Small intestine (tissue), 7 donors: Measurements from ENCODE around the gene DEPDC5. TPM values are rescaled to one million over a fixed set of nuclear protein-coding genes. Genes with fewer than 3 reads are reported as not detected.

Source experiments
- DNase-seq, 2 donors: peaks; one replicate each; pipeline versions ENCODE4 v3.0.0 to v3.0.0-alpha.2; 2013
- FAIRE-seq: peaks from 2 replicates; lab custom pipeline; 2012; peaks lifted over from hg19 to GRCh38; lab: Jason Lieb, UNC
- H3K27ac ChIP-seq, 3 donors: one replicate each; pipeline ENCODE4 v1.5.1; 2013; ENCODE audit warnings: low read length in 2 of 3, mild to moderate bottlenecking in 2 of 3, control low read depth in 1 of 3, inconsistent platforms in 1 of 3, low read depth in 1 of 3, moderate library complexity in 1 of 3
- H3K27me3 ChIP-seq, 3 donors: one replicate each; pipeline ENCODE4 v1.6.1; 2013; ENCODE audit warnings: low read length in 3 of 3, inconsistent platforms in 1 of 3; ENCODE audit not compliant: control insufficient read depth in 3 of 3, insufficient read depth in 3 of 3
- H3K36me3 ChIP-seq, 3 donors: one replicate each; pipeline ENCODE4 v1.6.1; 2013; ENCODE audit warnings: low read length in 3 of 3, inconsistent platforms in 1 of 3, low read depth in 1 of 3, mild to moderate bottlenecking in 1 of 3, moderate library complexity in 1 of 3; ENCODE audit not compliant: control insufficient read depth in 3 of 3, insufficient read depth in 2 of 3
- H3K4me1 ChIP-seq, 3 donors: one replicate each; pipeline ENCODE4 v1.6.1; 2013; ENCODE audit warnings: low read length in 2 of 3, inconsistent platforms in 1 of 3, low read depth in 1 of 3, mild to moderate bottlenecking in 1 of 3, moderate library complexity in 1 of 3; ENCODE audit not compliant: control insufficient read depth in 3 of 3, insufficient read depth in 2 of 3
- H3K4me3 ChIP-seq, 3 donors: one replicate each; pipeline ENCODE4 v1.5.1; 2013; ENCODE audit warnings: low read length in 3 of 3, control low read depth in 1 of 3, inconsistent platforms in 1 of 3, low read depth in 1 of 3, mild to moderate bottlenecking in 1 of 3, moderate library complexity in 1 of 3
- H3K9me3 ChIP-seq, 2 donors: one replicate each; pipeline ENCODE4 v1.6.1; 2013; ENCODE audit warnings: low read depth in 1 of 2, low read length in 1 of 2; ENCODE audit not compliant: control insufficient read depth in 2 of 2, insufficient read depth in 1 of 2
- WGBS, 3 donors: extraction: QIAGEN DNeasy Blood & Tissue Kit; methylation state at CpG; one replicate each; pipeline ENCODE4 v1.1.7; 2013; 5-methylcytosine and 5-hydroxymethylcytosine counted together
- polyA plus RNA-seq, 4 donors: library from polyadenylated mRNA; stranded (reverse) in 3 of 4; unstranded in 1 of 4; fragments of 200-250 nt in 3 of 4; fragments of 120-200 nt in 1 of 4; gene quantifications; one replicate each; pipeline versions ENCODE4 v1.2.1 to v1.2.3, GENCODE V29; 2013
- donor health status: healthy with polysubstance abuse.
- donor health status: control.
- donor health status: control.
- donor health status: Bipolar disorder and iron deficiency.
- donor health status: healthy.

DEPDC5 gene
- polyA plus RNA-seq, 4 donors: 11.1 to 15.2 (median 13.2) TPM

- DNase-seq (no peak), FAIRE-seq (no peak)
- WGBS, 3 donors: 84 to 93% (median 90%) methylated on average over 3 of the region's 3 CpGs
- no peaks in the 10 kb centered on the region for H3K9me3 ChIP-seq
- H3K27me3 ChIP-seq: no peaks in the 10 kb centered on the region
- H3K27ac ChIP-seq: no peak overlapping the region
- H3K4me1 ChIP-seq: peaks cover 0 to 11% (median 0%) of the 10 kb centered on the region in 3 donors
- peaks cover 3 to 43% (median 9%) of the 10 kb centered on the region in 3 donors for H3K36me3 ChIP-seq
- H3K4me3 ChIP-seq: no peak overlapping the region
Measured at GRCh38 chr22:31882971-31883370, 129.2 kb downstream of the DEPDC5 start.

GRCh38 chr22:31883989-31884388 is 130.2 kb downstream of the DEPDC5 start:
- Histone ChIP-seq H3K4me3 (no peak overlapping the region), H3K27me3 (no peaks in the 10 kb centered on the region), H3K27ac (no peak overlapping the region), H3K36me3 (peaks cover 3 to 47% (median 9%) of the 10 kb centered on the region in 3 donors), H3K9me3 (no peaks in the 10 kb centered on the region), H3K4me1 (peaks cover 0 to 11% (median 0%) of the 10 kb centered on the region in 3 donors)
- FAIRE-seq (no peak), DNase-seq (no peak)
- WGBS, 3 donors: 91 to 94% (median 92%) methylated on average over 6 of the region's 6 CpGs

GRCh38 chr22:31891366-31892079 is 137.7 kb downstream of the DEPDC5 start:
- no peaks in the 10 kb centered on the region for H3K9me3 ChIP-seq

GRCh38 chr22:31892080-31892433 is 138.2 kb downstream of the DEPDC5 start:
- H3K4me1 ChIP-seq: peaks cover 0 to 9% (median 0%) of the 10 kb centered on the region in 3 donors
- no peak for FAIRE-seq
- 92 to 98% (median 93%) methylated on average over 2 of the region's 2 CpGs for WGBS, 3 donors

More at GRCh38 chr22:31891366-31892079, 137.7 kb downstream of the DEPDC5 start:
- Histone ChIP-seq H3K4me1 (peaks cover 0 to 9% (median 0%) of the 10 kb centered on the region in 3 donors), H3K27ac (no peak overlapping the region), H3K4me3 (no peak overlapping the region), H3K27me3 (no peaks in the 10 kb centered on the region), H3K36me3 (peaks cover 0 to 30% (median 4%) of the 10 kb centered on the region in 3 donors)
- DNase-seq: no peak
- FAIRE-seq: no peak
- 87 to 92% (median 87%) methylated on average over 5 of the region's 5 CpGs for WGBS, 3 donors

GRCh38 chr22:31893460-31893859 is 139.6 kb downstream of the DEPDC5 start:
- H3K4me3 ChIP-seq: no peak overlapping the region
- 41 to 55% (median 49%) methylated on average over 6 of the region's 6 CpGs for WGBS, 3 donors
- FAIRE-seq (no peak), DNase-seq (peak in 1 of 2 donors; percentile 88)
- H3K27me3 ChIP-seq: no peaks in the 10 kb centered on the region
- peaks cover 2 to 34% (median 7%) of the 10 kb centered on the region in 3 donors for H3K36me3 ChIP-seq
- peak overlapping the region in 1 of 3 donors; percentile 50 for H3K27ac ChIP-seq
- H3K9me3 ChIP-seq: no peaks in the 10 kb centered on the region
- H3K4me1 ChIP-seq: peaks cover 0 to 9% (median 0%) of the 10 kb centered on the region in 3 donors

More at GRCh38 chr22:31892080-31892433, 138.2 kb downstream of the DEPDC5 start:
- Histone ChIP-seq H3K27me3 (no peaks in the 10 kb centered on the region), H3K36me3 (peaks cover 2 to 29% (median 5%) of the 10 kb centered on the region in 3 donors), H3K4me3 (no peak overlapping the region), H3K27ac (no peak overlapping the region), H3K9me3 (no peaks in the 10 kb centered on the region)
- DNase-seq: no peak

- Histone ChIP-seq H3K27me3 (no peaks in the 10 kb centered on the region), H3K4me3 (no peak overlapping the region), H3K36me3 (peaks cover 2 to 26% (median 4%) of the 10 kb centered on the region in 3 donors), H3K4me1 (peaks cover 0 to 16% (median 0%) of the 10 kb centered on the region in 3 donors), H3K27ac (no peak overlapping the region), H3K9me3 (no peaks in the 10 kb centered on the region)
- FAIRE-seq: no peak
- 98% methylated on average over 2 of the region's 2 CpGs for WGBS, 3 donors
- DNase-seq: no peak
Measured at GRCh38 chr22:31895411-31896123, 141.7 kb downstream of the DEPDC5 start.

- peaks cover 0 to 20% (median 0%) of the 10 kb centered on the region in 3 donors for H3K4me1 ChIP-seq
- DNase-seq (no peak), FAIRE-seq (no peak)
- no peaks in the 10 kb centered on the region for H3K9me3 ChIP-seq
- WGBS, 3 donors: 94 to 97% (median 97%) methylated on average over 1 of the region's 1 CpG
- H3K27ac ChIP-seq: no peak overlapping the region
- no peaks in the 10 kb centered on the region for H3K27me3 ChIP-seq
- peaks cover 2 to 28% (median 4%) of the 10 kb centered on the region in 3 donors for H3K36me3 ChIP-seq
- no peak overlapping the region for H3K4me3 ChIP-seq
Measured at GRCh38 chr22:31896472-31896871, 142.7 kb downstream of the DEPDC5 start.
